Measurements from ENCODE around the gene KIAA0319L.

Gene KIAA0319L

GRCh38 chr1:35536556-35537162, 20.5 kb downstream of the KIAA0319L start:
- no peak for DNase-seq (ENCODE audit: low read depth in 2 of 2)

GRCh38 chr1:35535243-35535642, 22.0 kb downstream of the KIAA0319L start:
- DNase-seq (ENCODE audit: low read depth in 2 of 2), result no peak

- DNase-seq (ENCODE audit: low read depth in 2 of 2), result no peak
These were observed 23.6 kb downstream of the KIAA0319L start for GRCh38 chr1:35533586-35533985.

GRCh38 chr1:35532497-35533223, 24.5 kb downstream of the KIAA0319L start:
- DNase-seq (ENCODE audit: low read depth in 2 of 2), result no peak

- no peak for DNase-seq (ENCODE audit: low read depth in 2 of 2)
These were observed 25.8 kb downstream of the KIAA0319L start for GRCh38 chr1:35531368-35531767.

GRCh38 chr1:35530946-35531345, 26.3 kb downstream of the KIAA0319L start:
- DNase-seq (ENCODE audit: low read depth in 2 of 2), result no peak

- DNase-seq (ENCODE audit: low read depth in 2 of 2), result no peak
These were observed 27.0 kb downstream of the KIAA0319L start for GRCh38 chr1:35530168-35530567.

GRCh38 chr1:35524106-35524505, 33.1 kb downstream of the KIAA0319L start:
- DNase-seq (ENCODE audit: low read depth in 2 of 2), result no peak

GRCh38 chr1:35519432-35519831, 37.8 kb downstream of the KIAA0319L start:
- no peak for DNase-seq (ENCODE audit: low read depth in 2 of 2)

- DNase-seq (ENCODE audit: low read depth in 2 of 2), result no peak
These were observed 39.0 kb downstream of the KIAA0319L start for GRCh38 chr1:35518183-35518582.

GRCh38 chr1:35511305-35511704, 45.9 kb downstream of the KIAA0319L start:
- no peak for DNase-seq (ENCODE audit: low read depth in 2 of 2)

GRCh38 chr1:35509558-35509957, 47.6 kb downstream of the KIAA0319L start:
- no peak for DNase-seq (ENCODE audit: low read depth in 2 of 2)

- DNase-seq (ENCODE audit: low read depth in 2 of 2), result no peak
These were observed 49.3 kb downstream of the KIAA0319L start for GRCh38 chr1:35507947-35508346.

GRCh38 chr1:35506960-35507912, 50.0 kb downstream of the KIAA0319L start:
- no peak for DNase-seq (ENCODE audit: low read depth in 2 of 2)

GRCh38 chr1:35505911-35506798, 51.0 kb downstream of the KIAA0319L start:
- no peak for DNase-seq (ENCODE audit: low read depth in 2 of 2)

- DNase-seq (ENCODE audit: low read depth in 2 of 2), result no peak
These were observed 55.0 kb downstream of the KIAA0319L start for GRCh38 chr1:35502242-35502641.

GRCh38 chr1:35500439-35500838, 56.8 kb downstream of the KIAA0319L start:
- DNase-seq (ENCODE audit: low read depth in 2 of 2), result no peak

GRCh38 chr1:35499652-35500176, 57.5 kb downstream of the KIAA0319L start:
- DNase-seq (ENCODE audit: low read depth in 2 of 2), result no peak

GRCh38 chr1:35499231-35499630, 58.0 kb downstream of the KIAA0319L start:
- no peak for DNase-seq (ENCODE audit: low read depth in 2 of 2)

- no peak for DNase-seq (ENCODE audit: low read depth in 2 of 2)
These were observed 59.6 kb downstream of the KIAA0319L start for GRCh38 chr1:35497571-35497970.

- no peak for DNase-seq (ENCODE audit: low read depth in 2 of 2)
These were observed 67.0 kb downstream of the KIAA0319L start for GRCh38 chr1:35490250-35490649.

All from stimulated activated CD8-positive, alpha-beta memory T cell treated with anti-CD3 and anti-CD28 coated beads, Interleukin-15, amount 100 ng/mL, for 4 hours (primary cell).